ENCODE data around the gene SPOP.
A peak's percentile ranks its signal among the peaks of the same experiment; 100 is the strongest.
"Not testable (repeated sequence)": the region's sequence is repeated elsewhere in the genome, so short reads cannot be mapped to it uniquely, and the experiment has no call there.

The SPOP gene

DNA sequence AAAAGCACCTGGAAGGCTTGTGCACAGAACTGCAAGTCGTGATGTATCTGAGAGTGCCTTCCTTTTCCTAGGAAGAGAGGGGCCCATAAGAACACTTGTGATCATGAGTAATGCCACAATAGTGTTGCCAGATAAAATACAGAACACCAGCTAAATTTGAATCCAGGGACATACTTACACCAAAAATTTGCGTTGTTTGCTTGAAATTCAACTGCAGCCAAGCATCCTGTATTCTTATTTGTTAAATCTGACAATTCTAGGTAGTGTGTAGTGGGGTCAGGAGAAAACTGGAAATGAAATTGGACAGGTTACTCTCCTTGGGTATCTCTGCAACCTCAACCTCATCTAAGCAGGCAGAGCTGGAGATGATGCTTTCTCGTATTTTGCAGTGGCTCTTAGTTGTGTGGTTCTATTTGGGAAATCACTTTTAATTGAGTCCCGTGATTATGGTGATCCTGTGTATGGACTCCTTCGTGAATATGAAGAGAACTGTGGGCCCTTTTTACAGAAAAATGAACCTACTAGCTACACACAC lies 17.9 kb upstream of the SPOP start:
- no peak for DNase-seq

DNA sequence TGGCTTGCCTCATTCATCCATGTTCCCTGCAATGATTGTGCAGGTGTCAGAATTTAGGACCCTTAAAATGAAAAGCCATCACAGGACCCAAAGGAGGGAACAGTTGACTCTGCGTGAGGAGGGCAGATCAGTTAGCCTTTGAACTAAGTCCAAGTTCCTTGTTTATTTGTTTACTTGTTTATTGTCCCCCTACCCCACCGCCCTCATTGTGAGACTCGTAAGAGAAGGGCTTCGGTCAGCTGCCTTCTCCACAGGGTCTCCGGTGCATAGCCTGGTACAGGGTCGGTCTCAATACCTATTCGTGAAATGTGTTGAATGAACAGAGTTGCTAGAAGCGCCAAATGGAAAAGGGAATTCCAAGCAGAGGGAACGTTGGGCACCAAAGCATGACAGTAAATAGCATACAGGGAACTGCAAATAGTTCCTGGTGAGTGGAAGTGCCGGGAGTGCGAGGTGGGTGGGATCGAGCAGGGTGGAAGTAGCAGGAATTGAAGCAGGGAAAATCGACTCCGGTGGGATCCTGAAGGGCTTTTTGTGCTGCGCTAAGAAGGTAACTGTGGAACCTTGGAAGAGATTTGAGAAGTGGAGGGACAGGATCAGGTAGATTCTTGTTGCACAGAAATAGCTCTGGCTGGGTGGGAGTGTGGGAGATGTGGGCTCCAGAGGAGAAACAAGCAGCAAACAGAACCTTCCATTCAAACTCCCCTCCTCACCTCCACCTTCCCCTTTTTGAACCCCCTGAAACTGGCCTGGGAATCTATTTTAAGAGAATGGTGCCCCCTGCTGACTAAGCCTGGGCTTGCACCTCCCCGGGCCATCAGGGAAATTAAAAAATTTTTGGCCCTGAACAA lies 17.2 kb upstream of the SPOP start:
- peak; percentile 49 to 70 (median 56) for DNase-seq

- no peak for DNase-seq
Observed at GRCh38 chr17:49692751-49693150, 14.9 kb upstream of the SPOP start.

DNA sequence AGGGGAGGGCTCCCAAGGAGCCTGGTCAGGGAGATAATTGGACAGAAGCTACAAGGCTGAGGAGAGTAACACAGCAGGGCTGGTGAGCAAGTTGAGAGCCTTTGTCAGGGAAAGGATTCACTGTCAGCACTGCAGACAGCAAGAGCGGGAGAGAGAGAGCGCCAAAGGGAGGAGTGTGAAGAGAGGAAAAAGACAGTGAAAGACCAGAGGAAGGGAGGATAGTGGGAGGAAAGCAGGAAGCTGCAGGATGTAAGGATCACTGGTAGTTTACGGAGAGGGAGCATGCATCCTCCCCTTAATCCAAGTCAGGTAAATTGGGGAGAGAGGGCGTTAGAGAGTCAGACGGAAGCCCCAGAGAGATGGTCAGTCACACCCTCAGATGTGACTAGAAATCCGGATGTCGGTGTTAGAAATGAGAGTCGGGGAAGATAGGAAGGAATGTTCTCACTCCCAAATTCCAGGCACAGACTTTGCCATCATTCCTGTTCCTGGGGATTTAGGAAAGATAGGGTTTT lies 13.8 kb upstream of the SPOP start:
- no peak for DNase-seq

- no peak for DNase-seq
Observed at GRCh38 chr17:49691086-49691676, 13.3 kb upstream of the SPOP start.

GRCh38 chr17:49690256-49690655 lies 12.4 kb upstream of the SPOP start:
- DNase-seq, result no peak

DNA sequence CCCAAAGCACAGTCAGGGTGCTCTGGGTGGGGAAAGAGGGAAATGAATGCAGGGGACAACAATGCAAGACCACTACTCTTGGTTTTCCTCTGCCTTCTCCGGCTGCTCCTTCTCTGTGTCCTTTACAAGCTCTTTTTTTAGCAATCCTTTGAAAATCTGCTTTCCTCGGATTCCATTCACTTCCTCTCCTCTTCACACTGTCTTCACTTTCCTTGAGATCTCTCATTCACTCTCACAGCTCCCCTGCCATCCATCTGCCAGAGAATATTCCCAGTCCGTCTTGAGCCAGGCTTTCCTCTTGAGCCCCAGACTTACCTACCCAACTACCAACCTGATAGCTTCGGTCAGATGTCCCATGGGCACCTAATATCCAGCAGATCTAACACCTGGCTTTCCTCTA lies 11.0 kb upstream of the SPOP start:
- no peak for DNase-seq

- DNase-seq, result no peak
Observed at GRCh38 chr17:49687878-49688491, 10.1 kb upstream of the SPOP start.

DNA sequence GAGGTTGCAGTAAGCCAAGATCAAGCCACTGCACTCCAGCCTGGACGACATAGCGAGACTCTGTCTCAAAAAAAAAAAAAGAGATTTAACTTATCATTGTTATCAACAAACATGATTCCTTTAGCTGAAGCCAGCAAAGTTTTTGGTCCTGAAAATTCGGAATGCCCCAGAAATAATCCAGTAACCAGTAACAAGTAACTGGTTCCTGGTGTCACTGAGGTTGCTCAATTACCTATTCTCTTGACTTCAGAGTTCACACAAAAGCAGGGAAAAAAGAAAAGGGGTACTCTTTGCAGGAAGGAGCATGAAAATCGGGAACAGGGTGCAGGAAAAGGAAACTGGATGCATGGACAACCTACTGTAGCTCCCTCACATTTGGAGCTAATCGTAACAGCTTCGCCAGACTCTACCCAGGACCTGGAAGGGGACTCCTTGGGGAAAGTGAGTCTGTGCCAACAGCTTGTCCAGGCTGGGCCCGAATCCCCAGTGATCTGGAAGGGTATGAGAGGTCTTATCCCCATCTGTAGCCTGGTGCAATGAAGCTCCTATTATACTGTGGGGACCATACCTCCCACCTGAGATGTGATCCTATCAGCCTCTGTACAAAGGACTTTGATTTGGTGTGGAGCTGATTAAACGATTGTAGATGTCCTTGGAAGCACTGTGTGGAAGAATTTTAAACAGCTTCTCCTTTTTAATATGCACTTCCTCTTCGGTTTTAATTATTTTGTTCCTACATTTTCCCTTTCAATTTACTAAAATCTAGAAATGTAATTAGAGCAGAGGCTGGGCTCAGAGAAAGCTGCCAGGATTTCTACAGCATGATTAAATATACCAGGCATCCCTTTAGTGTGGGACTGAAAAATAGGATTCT lies 3.4 kb upstream of the SPOP start:
- no peak for DNase-seq

GRCh38 chr17:49680314-49680713 lies 2.4 kb upstream of the SPOP start:
- DNase-seq, result no peak

DNA sequence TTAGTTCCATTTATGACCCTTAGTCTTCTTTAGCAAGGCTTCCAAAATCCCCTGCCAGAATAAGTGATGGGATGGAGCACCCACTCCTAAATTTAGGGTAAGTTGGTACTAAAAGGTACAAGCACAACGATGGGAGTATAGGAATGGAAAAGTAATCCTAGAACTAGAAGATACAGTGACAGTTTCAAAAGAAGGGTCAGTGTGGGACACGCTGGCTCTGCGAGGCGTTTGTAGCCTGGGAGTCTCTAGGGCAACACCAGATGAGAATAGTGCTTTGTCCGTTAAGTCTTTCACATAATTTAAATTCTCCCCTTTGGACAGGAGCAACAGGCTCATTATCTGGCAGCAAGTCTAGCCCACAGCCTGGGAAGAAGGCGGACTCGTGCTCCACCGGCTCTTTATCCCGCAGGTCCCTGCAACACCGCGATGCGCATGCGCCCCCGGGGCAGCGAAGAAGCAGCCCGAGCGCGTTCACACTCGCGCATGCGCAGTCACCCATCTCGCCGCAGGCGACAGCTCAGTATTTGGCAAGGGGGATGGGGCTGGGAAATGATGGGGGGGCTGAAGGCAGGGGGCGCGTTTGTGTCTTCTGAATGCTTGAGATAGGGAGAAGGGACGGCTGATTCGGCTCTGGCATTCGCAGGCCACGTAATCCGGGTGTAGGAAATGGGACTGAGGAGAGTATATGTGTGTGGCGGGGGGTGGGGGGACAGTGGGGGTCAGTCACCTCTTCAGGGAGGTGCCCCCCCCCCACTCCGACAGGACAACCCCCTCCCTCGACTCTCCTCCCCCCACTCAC lies 564 bp downstream of the SPOP start:
- DNase-seq, result peak; percentile 92 to 97 (median 94)

- no peak for DNase-seq
Observed at GRCh38 chr17:49676276-49676868, 1.5 kb downstream of the SPOP start.

DNA sequence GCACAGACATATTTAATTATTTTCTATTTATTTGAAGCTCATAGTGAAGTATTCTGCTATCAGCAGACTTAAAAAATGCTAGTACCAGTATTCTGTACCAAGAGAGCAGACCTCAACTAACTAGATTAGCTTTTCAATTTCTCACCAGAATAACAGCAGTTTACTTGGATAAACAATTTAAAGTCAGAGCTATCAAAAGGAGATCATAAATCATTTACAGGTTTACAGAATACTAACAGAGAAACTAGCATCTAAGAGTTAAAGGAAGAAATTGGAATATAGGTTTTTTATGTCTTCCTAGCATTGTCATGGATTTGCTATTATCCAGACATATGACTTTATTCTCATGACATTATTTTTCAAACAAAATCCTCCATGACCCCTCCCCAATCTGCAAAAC lies 3.4 kb downstream of the SPOP start:
- no peak for DNase-seq

GRCh38 chr17:49673679-49674078 lies 4.2 kb downstream of the SPOP start:
- not testable (repeated sequence) for DNase-seq

- no peak for DNase-seq
Observed at GRCh38 chr17:49670641-49671040, 7.3 kb downstream of the SPOP start.

DNA sequence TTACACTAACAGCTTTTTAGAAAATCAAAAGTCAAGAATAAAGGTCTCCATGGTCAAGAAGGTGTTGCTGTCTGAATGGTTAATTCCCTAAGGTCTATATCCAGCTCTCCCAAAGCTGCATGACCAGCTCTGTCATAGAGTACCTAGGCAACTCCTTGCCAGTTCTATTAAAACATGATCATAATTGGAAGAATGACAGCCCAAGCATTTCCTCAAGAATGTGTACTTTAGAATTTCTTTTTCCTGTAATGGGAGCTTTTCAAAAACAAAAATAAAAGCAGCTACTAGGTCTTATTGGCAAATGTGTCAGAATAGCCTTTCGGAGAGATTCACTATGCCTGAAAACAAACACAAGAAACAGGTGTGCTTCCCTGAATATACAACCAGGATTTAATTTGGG lies 7.9 kb downstream of the SPOP start:
- no peak for DNase-seq

- DNase-seq, result no peak
Observed at GRCh38 chr17:49667854-49668253, 10.0 kb downstream of the SPOP start.

DNA sequence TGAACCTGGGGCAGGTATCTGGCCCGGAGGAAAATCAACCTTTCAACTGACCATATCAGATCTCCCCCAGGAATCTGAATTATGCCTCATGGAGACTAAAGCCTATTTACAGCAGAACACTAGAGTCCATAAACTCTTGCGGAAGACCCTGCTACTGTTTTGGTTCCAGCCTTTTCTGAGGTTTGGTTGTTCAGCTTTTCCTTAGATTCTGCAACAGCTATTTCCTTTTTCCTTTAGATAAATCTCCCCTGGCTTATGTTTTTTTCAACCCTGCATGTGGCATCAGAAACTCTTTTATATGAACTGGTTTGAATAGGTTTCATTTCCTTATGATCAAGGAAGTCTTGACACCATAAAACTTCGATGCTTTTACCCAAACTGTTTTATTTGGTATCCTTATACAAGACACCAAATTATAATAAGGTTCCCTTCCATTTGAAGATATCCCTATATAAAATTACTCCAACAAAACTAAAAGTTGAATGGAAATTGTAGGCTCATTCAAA lies 13.1 kb downstream of the SPOP start:
- DNase-seq, result no peak

GRCh38 chr17:49659661-49660382 lies 18.1 kb downstream of the SPOP start:
- DNase-seq, result no peak

- DNase-seq, result no peak
Observed at GRCh38 chr17:49656247-49656646, 21.6 kb downstream of the SPOP start.

GRCh38 chr17:49647256-49647585 lies 30.7 kb downstream of the SPOP start:
- no peak for DNase-seq

Measured in activated naive CD4-positive, alpha-beta T cell (primary cell).